Measurements from ENCODE around the gene DBNDD1.

DNA sequence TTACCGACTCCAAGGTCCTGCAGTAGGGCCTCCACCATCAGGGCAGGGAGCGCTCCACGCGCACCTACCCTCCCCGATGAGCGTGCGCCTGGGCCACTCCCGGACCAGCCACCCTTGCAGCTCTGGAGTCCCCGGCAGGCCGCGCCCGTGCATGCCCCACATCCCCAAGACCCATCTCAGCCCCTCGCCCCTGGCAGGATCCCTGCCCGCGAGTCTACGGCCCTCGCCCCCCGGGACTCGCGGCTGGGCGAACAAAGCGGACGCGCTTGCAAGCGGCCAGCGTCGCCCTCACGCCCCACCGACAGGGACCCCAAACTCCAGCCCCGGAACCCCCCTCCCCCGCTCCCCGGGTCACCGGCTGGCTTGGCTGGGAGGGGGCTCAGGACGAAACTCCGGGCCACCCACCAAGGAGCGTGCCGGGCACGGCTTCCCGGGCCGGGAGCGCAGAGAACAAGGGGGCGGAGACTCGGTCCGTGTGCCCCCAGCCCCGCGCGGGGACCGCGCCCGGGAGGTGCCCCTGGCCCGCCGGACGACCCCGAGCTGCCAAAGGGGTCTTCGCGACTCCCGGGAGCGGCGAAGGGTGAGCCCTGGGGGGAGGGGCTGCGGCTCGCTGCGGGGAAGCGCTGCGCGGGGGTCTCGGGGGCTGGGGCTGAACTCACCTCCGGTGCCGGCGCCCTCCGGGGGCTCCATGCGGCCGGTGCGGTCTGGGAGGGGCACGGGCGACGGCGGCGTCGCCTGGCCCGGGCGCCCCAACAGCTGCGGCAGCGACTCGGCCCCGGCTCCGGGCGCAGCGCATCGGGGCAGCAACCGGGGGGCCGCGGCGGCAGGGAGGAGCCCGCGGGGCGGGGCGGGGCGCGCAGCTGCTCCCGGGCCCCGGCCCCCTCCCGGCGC lies at the start of gene DBNDD1:
- TF ChIP-seq POLR2A (IDR thresholded peaks at IDR 0.05; ENCODE audit: low read depth, low read length) = no peak
- TF ChIP-seq SPI1 (IDR thresholded peaks at IDR 0.05; ENCODE audit: low read depth, low read length) = no peak
- no peak for TF ChIP-seq TAF1 (IDR thresholded peaks at IDR 0.05; ENCODE audit: low read depth, low read length)
- no peak for TF ChIP-seq POLR2AphosphoS5 (IDR thresholded peaks at IDR 0.05; ENCODE audit: low read depth, low read length)
- TF ChIP-seq PAX5 (IDR thresholded peaks at IDR 0.05; ENCODE audit: insufficient read depth, low read length, severe bottlenecking) = no peak
- no peak for TF ChIP-seq POU2F2 (IDR thresholded peaks at IDR 0.05; ENCODE audit: low read depth, low read length)
